HCT116 (cell line): Measurements from ENCODE around the gene SLC22A24. TPM values are rescaled to one million over a fixed set of nuclear protein-coding genes. Genes with fewer than 3 reads are reported as not detected.

ENCODE experiments used
- ATAC-seq: fragments of 200-7000 bp; cut with Tn5 transposase; 2 replicates; pipeline ENCODE4 v1.9.1; 2020; ENCODE audit warnings: mild to moderate bottlenecking, moderate library complexity
- BruUV-seq: library from RNA; stranded (reverse); fragments of 400-500 nt; replicated peaks from 2 replicates; lab custom pipeline; 2021; lab: Mats Ljungman, UMichigan
- CTCF ChIA-PET: fragments of 300-600 bp; sonication (Branson Sonifier 250); formaldehyde crosslinking; loops from one replicate; lab custom pipeline; 2021; ENCODE audit warnings: antibody characterized with exemption; lab: Charles Lee
- POLR2A ChIA-PET: fragments of 300-600, 350-600 bp; sonication (Branson Sonifier 250); formaldehyde crosslinking; loops from one replicate; lab custom pipeline; 2021; ENCODE audit warnings: antibody characterized with exemption; lab: Charles Lee
- RAD21 ChIA-PET, 2 experiments: fragments of 300-600 bp; sonication (Branson Sonifier 250); formaldehyde crosslinking; loops; one replicate each; lab custom pipeline; 2023; ENCODE audit warnings: low total read pairs in 2 of 2; ENCODE audit not compliant: uncharacterized antibody in 2 of 2, unreplicated experiment in 2 of 2, low non-redundant PET in 1 of 2; lab: Charles Lee
- DNase-seq: peaks from one replicate; pipeline ENCODE4 v3.0.0-alpha.2; 2010; ENCODE audit warnings: low read depth, low spot score
- H2AFZ ChIP-seq: fragments of 200-600 bp; shearing (Covaris generic), sonication (generic); 2 replicates; pipeline ENCODE4 v1.6.1; 2017; ENCODE audit warnings: low read depth, mixed run types, mixed read lengths, antibody characterized with exemption, low read length; ENCODE audit not compliant: poor library complexity, severe bottlenecking
- H3K27ac ChIP-seq: 2 replicates; pipeline ENCODE4 v1.5.1; 2012; ENCODE audit warnings: low read depth, low read length
- H3K27me3 ChIP-seq: fragments of 200-600 bp; sonication (generic); 2 replicates; pipeline ENCODE4 v1.6.1; 2016; ENCODE audit warnings: mixed run types, low read length, mixed read lengths; ENCODE audit not compliant: insufficient read depth
- H3K36me3 ChIP-seq, 2 experiments: fragments of 200-500 bp in 1 of 2; fragments of 200-600 bp in 1 of 2; sonication (Bioruptor generic) in 1 of 2; sonication (generic) in 1 of 2; 2 replicates each; pipeline versions ENCODE4 v1.5.1 to v1.6.1; 2014 to 2016; ENCODE audit warnings: low read length in 2 of 2, inconsistent platforms in 1 of 2, mixed read lengths in 1 of 2, mixed run types in 1 of 2; ENCODE audit not compliant: insufficient read depth in 2 of 2, control insufficient read depth in 1 of 2
- H3K4me1 ChIP-seq, 2 experiments: fragments of 200-600 bp in 1 of 2; sonication (generic) in 1 of 2; 2 replicates each; pipeline versions ENCODE4 v1.5.1 to v1.6.1; 2012 to 2017; ENCODE audit warnings: low read length in 2 of 2, inconsistent platforms in 1 of 2, mild to moderate bottlenecking in 1 of 2, mixed read lengths in 1 of 2, mixed run types in 1 of 2, moderate library complexity in 1 of 2; ENCODE audit not compliant: insufficient read depth in 2 of 2, control insufficient read depth in 1 of 2
- H3K4me2 ChIP-seq: fragments of 200-600 bp; sonication (generic); 2 replicates; pipeline ENCODE4 v1.6.1; 2017; ENCODE audit warnings: mixed run types, low read length, mixed read lengths
- H3K4me3 ChIP-seq, 2 experiments: fragments of 200-600 bp in 1 of 2; sonication (generic) in 1 of 2; replicated peaks in 1 of 2; 2 replicates each; pipeline ENCODE4 v1.5.1; 2011 to 2016; ENCODE audit warnings: low read length in 2 of 2, control low read depth in 1 of 2, low read depth in 1 of 2, mild to moderate bottlenecking in 1 of 2, mixed read lengths in 1 of 2, mixed run types in 1 of 2
- H3K79me2 ChIP-seq: fragments of 200-600 bp; sonication (generic); 2 replicates; pipeline ENCODE4 v1.6.1; 2017; ENCODE audit warnings: mild to moderate bottlenecking, mixed run types, low read length, moderate library complexity, mixed read lengths; ENCODE audit not compliant: insufficient read depth
- H3K9ac ChIP-seq: fragments of 200-600 bp; sonication (generic); 2 replicates; pipeline ENCODE4 v1.6.1; 2016; ENCODE audit warnings: low read length, mixed read lengths
- H3K9me2 ChIP-seq: fragments of 200-600 bp; sonication (generic), shearing (Covaris generic); 2 replicates; pipeline ENCODE4 v1.6.1; 2017; ENCODE audit warnings: mixed run types, mild to moderate bottlenecking, moderate library complexity; ENCODE audit not compliant: insufficient read depth
- H3K9me3 ChIP-seq, 2 experiments: fragments of 200-500 bp in 1 of 2; fragments of 200-600 bp in 1 of 2; sonication (Bioruptor generic) in 1 of 2; sonication (generic) in 1 of 2; 2 replicates each; pipeline ENCODE4 v1.6.1; 2014 to 2017; ENCODE audit warnings: low read length in 2 of 2, mixed read lengths in 2 of 2, inconsistent platforms in 1 of 2, low read depth in 1 of 2, mild to moderate bottlenecking in 1 of 2, mixed run types in 1 of 2, moderate library complexity in 1 of 2; ENCODE audit not compliant: control insufficient read depth in 1 of 2, insufficient read depth in 1 of 2
- H4K20me1 ChIP-seq: fragments of 200-600 bp; sonication (generic), shearing (Covaris generic); 2 replicates; pipeline ENCODE4 v1.6.1; 2017; ENCODE audit warnings: mixed run types, mild to moderate bottlenecking, moderate library complexity; ENCODE audit not compliant: insufficient read depth
- CBX3 ChIP-seq: IDR thresholded peaks from 2 replicates; pipeline ENCODE4 v1.6.1; 2012; ENCODE audit warnings: low read depth
- EZH2 ChIP-seq: fragments of 200-600 bp; sonication (generic); IDR thresholded peaks from 2 replicates; pipeline ENCODE4 v1.6.1; 2017; ENCODE audit warnings: antibody characterized with exemption, mixed run types
- EZH2phosphoT487 ChIP-seq: fragments of 200-600 bp; IDR thresholded peaks from 2 replicates; pipeline ENCODE4 v1.6.1; 2018; ENCODE audit warnings: antibody characterized with exemption, borderline replicate concordance
- FOSL1 ChIP-seq: IDR thresholded peaks from 2 replicates; pipeline ENCODE4 v1.6.1; 2012; ENCODE audit warnings: low read depth
- SIN3A ChIP-seq: IDR thresholded peaks from 2 replicates; pipeline ENCODE4 v1.6.1; 2012; ENCODE audit warnings: low read depth
- SRF ChIP-seq: IDR thresholded peaks from 2 replicates; pipeline ENCODE4 v1.6.1; 2012; ENCODE audit warnings: low read depth
- TCF7L2 ChIP-seq: IDR thresholded peaks from 2 replicates; pipeline ENCODE4 v1.7.0; 2011; ENCODE audit warnings: borderline replicate concordance, inconsistent platforms; ENCODE audit not compliant: insufficient read depth, insufficient read length; ENCODE audit errors: extremely low read depth
- YY1 ChIP-seq: IDR thresholded peaks from 2 replicates; pipeline ENCODE4 v1.6.1; 2011; ENCODE audit warnings: low read length, low read depth, moderate library complexity, mild to moderate bottlenecking; ENCODE audit not compliant: insufficient replicate concordance; ENCODE audit errors: extremely low read depth
- ZNF274 ChIP-seq: fragments of 200-500 bp; sonication (Bioruptor generic); IDR thresholded peaks from 2 replicates; pipeline ENCODE4 v1.6.1; 2014; ENCODE audit warnings: mild to moderate bottlenecking, low read depth, low read length, inconsistent platforms
- intact Hi-C: fragments of 100-400 bp; cut with micrococcal nuclease; formaldehyde crosslinking; loops from 2 replicates; pipeline ENCODE4 v1.10.0; 2022
- total RNA-seq: library from RNA; stranded (reverse); gene quantifications from one replicate; pipeline ENCODE4 v1.2.1, GENCODE V29; 2021; ENCODE audit not compliant: unreplicated experiment
- TF ChIP-seq, protein P1 (sequence below): IDR thresholded peaks from 2 replicates; pipeline ENCODE4 v1.6.1; 2012; ENCODE audit warnings: low read depth
- TF ChIP-seq, protein P2 (sequence below), 3 experiments: fragments of 200-600 bp in 1 of 3; sonication (generic) in 1 of 3; IDR thresholded peaks in 2 of 3; conservative IDR thresholded peaks in 1 of 3; 2 replicates each; pipeline ENCODE4 v1.5.1; 2012 to 2017; ENCODE audit warnings: low read depth in 2 of 3, low read length in 2 of 3, antibody characterized with exemption in 1 of 3, borderline replicate concordance in 1 of 3, control low read depth in 1 of 3, mild to moderate bottlenecking in 1 of 3, mixed read lengths in 1 of 3, mixed run types in 1 of 3, moderate library complexity in 1 of 3; ENCODE audit not compliant: insufficient read depth in 1 of 3
- TF ChIP-seq, protein P3 (sequence below): IDR thresholded peaks from 2 replicates; pipeline ENCODE4 v1.6.1; 2011; ENCODE audit warnings: mild to moderate bottlenecking, low read length, moderate library complexity; ENCODE audit not compliant: insufficient replicate concordance; ENCODE audit errors: extremely low read depth

The SLC22A24 gene
- total RNA-seq, 1 experiment from 2014 or later: not detected

DNA sequence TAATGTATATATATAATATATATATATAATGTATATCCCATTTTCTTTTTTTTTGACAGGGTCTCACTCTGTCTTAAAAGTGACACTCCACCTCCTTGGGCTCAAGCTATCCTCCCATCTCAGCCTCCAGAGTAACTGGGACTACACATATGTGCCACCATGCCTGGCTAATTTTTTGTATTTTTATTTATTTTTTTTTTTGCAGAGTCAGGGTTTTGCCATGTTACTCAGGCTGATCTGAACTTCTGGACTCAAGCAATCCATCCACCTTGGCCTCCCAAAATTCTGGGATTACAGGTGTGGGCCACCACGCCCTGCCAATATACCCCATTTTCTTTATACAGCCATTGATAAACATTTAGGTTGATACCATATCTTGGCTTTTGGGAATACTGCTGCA is 33.9 kb upstream of the SLC22A24 start:
- peaks cover 25% of the 10 kb centered on the region for H3K27me3 ChIP-seq
- no TSS peak for BruUV-seq
- DNase-seq (no peak), ATAC-seq (no peak)
- no peak overlapping the region for H2AFZ ChIP-seq
- H4K20me1 ChIP-seq: no peaks in the 10 kb centered on the region
- CTCF ChIA-PET: no interaction called here
- no peaks in the 10 kb centered on the region for H3K9me3 ChIP-seq
- POLR2A ChIA-PET: no interaction called here
- H3K79me2 ChIP-seq: no peaks in the 10 kb centered on the region
- H3K9ac ChIP-seq: no peak overlapping the region
- H3K36me3 ChIP-seq: no peaks in the 10 kb centered on the region
- intact Hi-C loops: no loop called here
- H3K9me2 ChIP-seq: no peaks in the 10 kb centered on the region
- H3K4me3 ChIP-seq: no peak overlapping the region
- RAD21 ChIA-PET: no interaction called here
- H3K4me1 ChIP-seq: no peaks in the 10 kb centered on the region
- H3K27ac ChIP-seq: no peak overlapping the region
- TF ChIP-seq EZH2phosphoT487: no peak
- no peak for TF ChIP-seq YY1
- TF ChIP-seq, protein P1, sequence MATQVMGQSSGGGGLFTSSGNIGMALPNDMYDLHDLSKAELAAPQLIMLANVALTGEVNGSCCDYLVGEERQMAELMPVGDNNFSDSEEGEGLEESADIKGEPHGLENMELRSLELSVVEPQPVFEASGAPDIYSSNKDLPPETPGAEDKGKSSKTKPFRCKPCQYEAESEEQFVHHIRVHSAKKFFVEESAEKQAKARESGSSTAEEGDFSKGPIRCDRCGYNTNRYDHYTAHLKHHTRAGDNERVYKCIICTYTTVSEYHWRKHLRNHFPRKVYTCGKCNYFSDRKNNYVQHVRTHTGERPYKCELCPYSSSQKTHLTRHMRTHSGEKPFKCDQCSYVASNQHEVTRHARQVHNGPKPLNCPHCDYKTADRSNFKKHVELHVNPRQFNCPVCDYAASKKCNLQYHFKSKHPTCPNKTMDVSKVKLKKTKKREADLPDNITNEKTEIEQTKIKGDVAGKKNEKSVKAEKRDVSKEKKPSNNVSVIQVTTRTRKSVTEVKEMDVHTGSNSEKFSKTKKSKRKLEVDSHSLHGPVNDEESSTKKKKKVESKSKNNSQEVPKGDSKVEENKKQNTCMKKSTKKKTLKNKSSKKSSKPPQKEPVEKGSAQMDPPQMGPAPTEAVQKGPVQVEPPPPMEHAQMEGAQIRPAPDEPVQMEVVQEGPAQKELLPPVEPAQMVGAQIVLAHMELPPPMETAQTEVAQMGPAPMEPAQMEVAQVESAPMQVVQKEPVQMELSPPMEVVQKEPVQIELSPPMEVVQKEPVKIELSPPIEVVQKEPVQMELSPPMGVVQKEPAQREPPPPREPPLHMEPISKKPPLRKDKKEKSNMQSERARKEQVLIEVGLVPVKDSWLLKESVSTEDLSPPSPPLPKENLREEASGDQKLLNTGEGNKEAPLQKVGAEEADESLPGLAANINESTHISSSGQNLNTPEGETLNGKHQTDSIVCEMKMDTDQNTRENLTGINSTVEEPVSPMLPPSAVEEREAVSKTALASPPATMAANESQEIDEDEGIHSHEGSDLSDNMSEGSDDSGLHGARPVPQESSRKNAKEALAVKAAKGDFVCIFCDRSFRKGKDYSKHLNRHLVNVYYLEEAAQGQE: no peak
- TF ChIP-seq, protein P2, sequence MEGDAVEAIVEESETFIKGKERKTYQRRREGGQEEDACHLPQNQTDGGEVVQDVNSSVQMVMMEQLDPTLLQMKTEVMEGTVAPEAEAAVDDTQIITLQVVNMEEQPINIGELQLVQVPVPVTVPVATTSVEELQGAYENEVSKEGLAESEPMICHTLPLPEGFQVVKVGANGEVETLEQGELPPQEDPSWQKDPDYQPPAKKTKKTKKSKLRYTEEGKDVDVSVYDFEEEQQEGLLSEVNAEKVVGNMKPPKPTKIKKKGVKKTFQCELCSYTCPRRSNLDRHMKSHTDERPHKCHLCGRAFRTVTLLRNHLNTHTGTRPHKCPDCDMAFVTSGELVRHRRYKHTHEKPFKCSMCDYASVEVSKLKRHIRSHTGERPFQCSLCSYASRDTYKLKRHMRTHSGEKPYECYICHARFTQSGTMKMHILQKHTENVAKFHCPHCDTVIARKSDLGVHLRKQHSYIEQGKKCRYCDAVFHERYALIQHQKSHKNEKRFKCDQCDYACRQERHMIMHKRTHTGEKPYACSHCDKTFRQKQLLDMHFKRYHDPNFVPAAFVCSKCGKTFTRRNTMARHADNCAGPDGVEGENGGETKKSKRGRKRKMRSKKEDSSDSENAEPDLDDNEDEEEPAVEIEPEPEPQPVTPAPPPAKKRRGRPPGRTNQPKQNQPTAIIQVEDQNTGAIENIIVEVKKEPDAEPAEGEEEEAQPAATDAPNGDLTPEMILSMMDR (IDR thresholded peaks at IDR 0.05 in 2 of 3, conservative IDR thresholded peaks at IDR 0.05 in 1 of 3; ENCODE audit: borderline replicate concordance in 1 of 3, insufficient read depth in 1 of 3, low read depth in 2 of 3, low read length in 2 of 3): no peak
- TF ChIP-seq, protein P3, sequence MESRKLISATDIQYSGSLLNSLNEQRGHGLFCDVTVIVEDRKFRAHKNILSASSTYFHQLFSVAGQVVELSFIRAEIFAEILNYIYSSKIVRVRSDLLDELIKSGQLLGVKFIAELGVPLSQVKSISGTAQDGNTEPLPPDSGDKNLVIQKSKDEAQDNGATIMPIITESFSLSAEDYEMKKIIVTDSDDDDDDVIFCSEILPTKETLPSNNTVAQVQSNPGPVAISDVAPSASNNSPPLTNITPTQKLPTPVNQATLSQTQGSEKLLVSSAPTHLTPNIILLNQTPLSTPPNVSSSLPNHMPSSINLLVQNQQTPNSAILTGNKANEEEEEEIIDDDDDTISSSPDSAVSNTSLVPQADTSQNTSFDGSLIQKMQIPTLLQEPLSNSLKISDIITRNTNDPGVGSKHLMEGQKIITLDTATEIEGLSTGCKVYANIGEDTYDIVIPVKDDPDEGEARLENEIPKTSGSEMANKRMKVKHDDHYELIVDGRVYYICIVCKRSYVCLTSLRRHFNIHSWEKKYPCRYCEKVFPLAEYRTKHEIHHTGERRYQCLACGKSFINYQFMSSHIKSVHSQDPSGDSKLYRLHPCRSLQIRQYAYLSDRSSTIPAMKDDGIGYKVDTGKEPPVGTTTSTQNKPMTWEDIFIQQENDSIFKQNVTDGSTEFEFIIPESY: no peak
- TF ChIP-seq TCF7L2: no peak
- TF ChIP-seq SRF: no peak
- no peak for TF ChIP-seq SIN3A
- no peak for TF ChIP-seq ZNF274
- TF ChIP-seq CBX3: no peak
- no peak for TF ChIP-seq FOSL1
- no peak for TF ChIP-seq EZH2
- H3K4me2 ChIP-seq: no peak overlapping the region
